ENCODE results near the gene MLX. TPM values are rescaled to one million over a fixed set of nuclear protein-coding genes. Genes with fewer than 3 reads are reported as not detected.
"Not testable (repeated sequence)": the region's sequence is repeated elsewhere in the genome, so short reads cannot be mapped to it uniquely, and the experiment has no call there.

Gene MLX
- total RNA-seq, 1 experiment from 2014 or later = 16.2 TPM

DNA sequence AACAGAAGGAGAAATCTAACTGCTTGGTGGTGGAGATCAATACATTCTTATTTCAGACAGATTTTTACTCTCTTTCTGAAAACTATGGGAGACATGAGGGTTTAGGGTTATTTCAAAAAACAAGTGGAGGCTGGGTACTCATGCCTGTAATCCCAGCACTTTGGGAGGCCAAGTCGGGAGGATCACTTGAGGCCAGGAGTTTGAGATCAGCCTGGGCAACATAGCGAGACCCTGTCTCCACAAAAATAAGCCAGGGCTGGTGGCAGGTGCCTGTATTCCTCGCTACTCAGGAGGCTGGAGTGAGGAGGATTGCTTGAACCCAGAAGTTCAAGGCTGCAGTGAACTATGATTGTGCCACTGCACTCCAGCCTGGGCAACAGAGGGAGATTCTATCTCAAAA is 55.1 kb downstream of the MLX start:
- DNase-seq (ENCODE audit: low read depth) = not testable (repeated sequence)

Other genes with a start within 250 kb of the MLX start
- gene STAT3, start 178.7 kb upstream of the MLX start, total RNA-seq (2014; rRNA removed; shearing (Covaris generic)) = 24.9 and 28.6 TPM in 2 replicates
- gene CAVIN1, start 143.8 kb upstream of the MLX start, total RNA-seq (2014; rRNA removed; shearing (Covaris generic)) = 192 and 215 TPM in 2 replicates
- 12.6 and 16.6 TPM in 2 replicates for gene ATP6V0A1, start 108.2 kb upstream of the MLX start, total RNA-seq (2014; rRNA removed; shearing (Covaris generic))
- 10.5 and 14.2 TPM in 2 replicates for gene NAGLU, start 30.9 kb upstream of the MLX start, total RNA-seq (2014; rRNA removed; shearing (Covaris generic))
- gene HSD17B1, start 14.2 kb upstream of the MLX start, total RNA-seq (2014; rRNA removed; shearing (Covaris generic)) = under 0.01 and 0.09 TPM in 2 replicates
- gene COASY, start 5.0 kb upstream of the MLX start, total RNA-seq (2014; rRNA removed; shearing (Covaris generic)) = 18.6 and 19.6 TPM in 2 replicates
- gene PSMC3IP, start 10.6 kb downstream of the MLX start, total RNA-seq (2014; rRNA removed; shearing (Covaris generic)) = 17.4 and 32.3 TPM in 2 replicates
- 16.3 and 22.1 TPM in 2 replicates for gene RETREG3, start 42.3 kb downstream of the MLX start, total RNA-seq (2014; rRNA removed; shearing (Covaris generic))
- gene TUBG1, start 42.6 kb downstream of the MLX start, total RNA-seq (2014; rRNA removed; shearing (Covaris generic)) = 36.9 and 54.3 TPM in 2 replicates
- gene TUBG2, start 92.2 kb downstream of the MLX start, total RNA-seq (2014; rRNA removed; shearing (Covaris generic)) = 5.8 and 9.0 TPM in 2 replicates
- gene PLEKHH3, start 109.9 kb downstream of the MLX start, total RNA-seq (2014; rRNA removed; shearing (Covaris generic)) = 2.5 and 8.9 TPM in 2 replicates
- gene CCR10, start 114.7 kb downstream of the MLX start, total RNA-seq (2014; rRNA removed; shearing (Covaris generic)) = 0.29 TPM in 1 of 2 replicates, not detected in the other
- gene CNTNAP1, start 115.4 kb downstream of the MLX start, total RNA-seq (2014; rRNA removed; shearing (Covaris generic)) = 2.1 and 7.4 TPM in 2 replicates
- 5.1 and 6.8 TPM in 2 replicates for gene EZH1, start 177.9 kb downstream of the MLX start, total RNA-seq (2014; rRNA removed; shearing (Covaris generic))
- 2.7 TPM in 1 of 2 replicates, not detected in the other for gene RAMP2, start 194.1 kb downstream of the MLX start, total RNA-seq (2014; rRNA removed; shearing (Covaris generic))
- 60.7 and 69.9 TPM in 2 replicates for gene VPS25, start 206.3 kb downstream of the MLX start, total RNA-seq (2014; rRNA removed; shearing (Covaris generic))
- gene WNK4, start 213.5 kb downstream of the MLX start, total RNA-seq (2014; rRNA removed; shearing (Covaris generic)) = 1.7 and 2.1 TPM in 2 replicates
- gene COA3, start 231.6 kb downstream of the MLX start, total RNA-seq (2014; rRNA removed; shearing (Covaris generic)) = 63.5 and 75.8 TPM in 2 replicates
- 0.06 TPM in 1 of 2 replicates, not detected in the other for gene CNTD1, start 231.8 kb downstream of the MLX start, total RNA-seq (2014; rRNA removed; shearing (Covaris generic))

Data from Daoy (cell line).